GM21360 (cell line): ENCODE measurements around the gene RASSF3.

Source experiments
- ATAC-seq: cut with Tn5 transposase; IDR thresholded peaks from one replicate; pipeline ENCODE4 v1.9.1; 2021; ENCODE audit warnings: mild to moderate bottlenecking, moderate library complexity; ENCODE audit not compliant: unreplicated experiment

RASSF3 gene

DNA sequence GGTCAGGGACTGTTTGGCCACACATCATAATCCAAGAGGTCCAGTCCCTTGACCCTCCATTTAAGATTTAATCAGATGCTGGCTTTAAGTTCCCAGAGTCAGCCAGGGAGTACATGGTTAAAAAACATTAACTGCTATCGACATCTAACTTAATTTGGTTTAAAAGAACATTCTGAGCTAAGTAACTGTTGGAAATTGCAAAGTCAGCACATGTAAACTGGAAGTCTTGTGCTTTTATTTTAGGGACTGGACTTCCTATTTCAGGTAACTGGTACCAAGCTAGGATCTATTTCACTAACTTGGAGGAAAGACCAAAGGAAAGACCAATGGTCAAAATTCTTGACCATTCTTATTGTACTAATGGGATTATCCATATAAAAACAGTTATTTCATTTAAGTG, 108.4 kb downstream of the RASSF3 start:
- ATAC-seq = no peak

- no peak for ATAC-seq
Observed at GRCh38 chr12:64720884-64721283, 110.6 kb downstream of the RASSF3 start.

GRCh38 chr12:64722835-64723234, 112.5 kb downstream of the RASSF3 start:
- no peak for ATAC-seq

DNA sequence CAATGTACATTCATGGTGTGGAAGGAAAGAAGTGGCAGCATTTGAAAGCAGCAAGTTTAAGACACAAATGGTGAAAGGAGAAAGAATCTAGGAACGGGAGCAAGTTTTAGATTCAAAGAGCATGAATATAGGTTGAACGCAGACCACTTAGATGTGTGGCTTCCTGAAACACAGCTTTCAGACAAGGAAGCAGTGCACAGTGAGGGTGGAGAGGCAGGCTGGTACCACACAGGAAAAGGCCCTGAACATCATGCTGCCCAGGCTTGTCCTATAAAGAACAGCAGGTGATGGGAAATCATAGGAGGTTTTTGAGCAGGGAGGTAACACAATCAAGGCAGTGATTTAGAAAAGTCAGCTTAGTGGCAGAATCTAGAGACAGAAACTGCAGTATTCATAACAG, 113.3 kb downstream of the RASSF3 start:
- no peak for ATAC-seq

GRCh38 chr12:64724201-64724745, 114.0 kb downstream of the RASSF3 start:
- no peak for ATAC-seq

DNA sequence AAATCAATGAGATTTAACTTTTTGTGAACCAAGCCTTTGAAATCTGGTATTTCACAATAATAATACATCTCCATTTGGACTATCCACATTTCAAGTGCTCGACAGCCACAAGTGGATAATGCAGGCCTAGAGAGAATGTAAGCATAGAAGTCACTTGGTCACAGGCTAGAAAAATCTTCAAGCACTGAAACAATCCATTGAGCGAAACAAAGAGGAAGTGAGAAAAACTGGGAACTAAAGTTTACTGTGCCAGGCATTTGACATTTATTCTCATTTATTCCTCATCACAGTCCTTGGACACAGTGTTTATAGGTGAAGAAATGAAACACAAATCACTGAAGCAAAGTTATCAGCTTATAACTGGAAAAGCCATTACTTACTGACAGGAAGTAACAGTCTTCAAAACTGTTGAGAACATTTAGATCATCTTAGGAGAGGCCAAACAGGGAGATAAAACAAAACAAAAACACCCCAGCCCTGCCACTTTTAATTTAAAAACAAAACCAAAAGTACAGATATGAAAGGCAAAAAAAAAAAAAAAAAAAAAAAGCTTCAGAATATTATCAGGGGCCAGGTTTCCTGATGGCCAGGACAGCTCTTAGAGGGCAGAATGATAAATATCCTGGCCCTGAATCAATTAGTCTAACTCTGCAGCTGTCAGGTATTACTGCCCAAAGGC, 119.8 kb downstream of the RASSF3 start:
- no peak for ATAC-seq

- ATAC-seq = no peak
Observed at GRCh38 chr12:64730588-64730969, 120.3 kb downstream of the RASSF3 start.

GRCh38 chr12:64731683-64732082, 121.4 kb downstream of the RASSF3 start:
- ATAC-seq = no peak

- ATAC-seq = no peak
Observed at GRCh38 chr12:64733857-64734256, 123.6 kb downstream of the RASSF3 start.

GRCh38 chr12:64735442-64735841, 125.1 kb downstream of the RASSF3 start:
- no peak for ATAC-seq

GRCh38 chr12:64736771-64737170, 126.5 kb downstream of the RASSF3 start:
- ATAC-seq = no peak

GRCh38 chr12:64737539-64737938, 127.2 kb downstream of the RASSF3 start:
- ATAC-seq = no peak

DNA sequence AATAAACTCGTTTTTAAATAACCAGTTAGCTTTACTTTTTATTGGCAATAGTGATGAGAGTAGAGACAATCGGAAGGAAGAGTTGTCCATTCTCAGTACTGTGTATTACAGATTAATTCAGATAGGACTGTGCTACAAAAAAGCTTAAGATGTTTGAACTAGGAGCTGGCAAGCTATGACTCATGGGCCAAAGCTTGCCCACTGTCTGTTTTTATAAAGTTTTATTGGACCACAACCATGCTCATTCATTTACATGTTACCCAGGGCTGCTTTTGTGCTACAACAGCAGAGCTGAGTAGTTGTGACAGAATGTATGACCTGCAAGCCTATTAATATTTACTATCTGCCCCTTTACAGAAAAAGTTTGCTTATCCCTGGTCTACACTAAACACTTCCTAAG, 129.5 kb downstream of the RASSF3 start:
- ATAC-seq = no peak

- no peak for ATAC-seq
Observed at GRCh38 chr12:64740646-64741045, 130.4 kb downstream of the RASSF3 start.

GRCh38 chr12:64742416-64742815, 132.1 kb downstream of the RASSF3 start:
- ATAC-seq = no peak

GRCh38 chr12:64743206-64743605, 132.9 kb downstream of the RASSF3 start:
- ATAC-seq = no peak

- no peak for ATAC-seq
Observed at GRCh38 chr12:64744422-64745258, 134.3 kb downstream of the RASSF3 start.

DNA sequence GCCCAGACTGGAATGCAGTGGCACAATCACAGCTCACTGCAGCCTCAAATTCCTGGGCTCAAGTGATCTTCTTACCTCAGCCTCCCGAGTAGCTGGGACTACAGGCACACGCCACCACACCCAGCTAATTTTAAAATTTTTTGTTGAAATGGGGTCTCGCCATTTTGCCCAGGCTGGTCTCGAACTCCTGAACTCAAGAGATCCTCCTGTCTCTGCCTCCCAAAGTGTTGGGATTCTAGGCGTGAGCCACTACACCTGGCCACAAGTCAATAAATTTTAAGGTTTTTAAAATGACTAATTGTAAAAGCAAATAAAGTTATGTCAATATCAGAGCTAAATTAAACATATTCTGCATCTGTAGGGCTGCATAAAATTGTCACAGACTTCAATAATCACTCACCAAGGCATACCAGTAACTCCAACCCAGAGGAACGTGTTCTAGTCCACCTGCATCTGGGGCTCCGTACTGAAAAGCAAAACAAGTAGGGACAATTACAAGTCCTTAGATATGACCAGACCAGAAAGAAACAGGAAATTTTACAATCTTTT, 135.0 kb downstream of the RASSF3 start:
- no peak for ATAC-seq

GRCh38 chr12:64745980-64746379, 135.7 kb downstream of the RASSF3 start:
- no peak for ATAC-seq

DNA sequence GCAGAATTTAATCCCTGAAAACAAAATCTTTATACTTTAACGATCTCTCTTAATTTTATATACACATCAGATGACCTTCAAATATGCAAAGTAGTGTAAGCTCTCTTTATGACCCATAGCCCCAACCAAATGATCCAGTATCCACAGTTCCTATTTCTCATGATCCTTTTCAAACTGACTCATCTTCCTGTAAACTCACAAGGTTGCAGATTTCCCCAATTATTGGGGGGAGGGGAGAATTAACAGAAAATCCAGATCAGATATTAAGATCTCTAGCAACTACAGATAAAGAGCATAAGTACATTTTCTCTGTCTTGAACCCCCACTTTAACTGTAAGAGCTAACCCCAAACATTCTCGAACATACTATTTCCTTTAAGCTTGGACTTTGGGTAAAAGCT, 136.4 kb downstream of the RASSF3 start:
- no peak for ATAC-seq
